ENCODE results near the gene RABGAP1.

GRCh38 chr9:122912671-122912963 lies 28.2 kb upstream of the RABGAP1 start:
- TF ChIP-seq CTCF (IDR thresholded peaks at IDR 0.05) (no peak), REST (IDR thresholded peaks at IDR 0.05; ENCODE audit: low read depth, low read length) (no peak), NRF1 (IDR thresholded peaks at IDR 0.05; ENCODE audit: low read depth, low read length) (no peak), JUND (IDR thresholded peaks at IDR 0.05) (no peak), USF1 (IDR thresholded peaks at IDR 0.05; ENCODE audit: borderline replicate concordance, low read depth) (no peak), RXRA (IDR thresholded peaks at IDR 0.05; ENCODE audit: borderline replicate concordance, low read depth) (no peak), POLR2AphosphoS5 (IDR thresholded peaks at IDR 0.05; ENCODE audit: low read depth, low read length) (no peak)
